OCI-LY3 (cell line): Measurements from ENCODE around the gene MAP3K2.

Experiments used
- H2AFZ ChIP-seq: fragments of 200-600, 300-600 bp; shearing (Covaris generic); 2 replicates; pipeline ENCODE4 v1.6.0; 2014; ENCODE audit warnings: antibody characterized with exemption, low read depth, low read length
- H3K27ac ChIP-seq: fragments of 200-600, 300-600 bp; sonication (generic); 2 replicates; pipeline ENCODE4 v1.5.1; 2014; ENCODE audit warnings: mild to moderate bottlenecking, low read length, moderate library complexity, mixed read lengths
- H3K27me3 ChIP-seq: fragments of 200-600, 300-600 bp; sonication (generic); 2 replicates; pipeline ENCODE4 v1.6.1; 2014; ENCODE audit warnings: low read depth, low read length, mixed read lengths
- H3K36me3 ChIP-seq: fragments of 200-600, 300-600 bp; sonication (generic); replicated peaks from 2 replicates; pipeline ENCODE3; 2014; ENCODE audit warnings: low read depth, low read length, mixed read lengths
- H3K4me1 ChIP-seq: fragments of 300-600, 200-600 bp; sonication (generic); 2 replicates; pipeline ENCODE4 v1.6.1; 2014; ENCODE audit warnings: low read length, mixed read lengths
- H3K4me2 ChIP-seq: fragments of 200-600, 300-600 bp; sonication (generic); 2 replicates; pipeline ENCODE4 v1.6.1; 2014; ENCODE audit warnings: low read length, mixed read lengths
- H3K4me3 ChIP-seq: fragments of 300-600, 200-600 bp; sonication (generic); 2 replicates; pipeline ENCODE4 v1.5.1; 2014; ENCODE audit warnings: antibody characterized with exemption, mild to moderate bottlenecking, low read length, moderate library complexity
- H3K79me2 ChIP-seq: fragments of 300-600, 200-600 bp; shearing (Covaris generic); 2 replicates; pipeline ENCODE4 v1.6.1; 2014; ENCODE audit warnings: mild to moderate bottlenecking, low read length, mixed read lengths
- H3K9ac ChIP-seq: fragments of 300-600, 200-600 bp; shearing (Covaris generic); 2 replicates; pipeline ENCODE4 v1.6.0; 2014; ENCODE audit warnings: mild to moderate bottlenecking, low read length, moderate library complexity
- H3K9me3 ChIP-seq: fragments of 200-600, 300-600 bp; shearing (Covaris generic); 2 replicates; pipeline ENCODE4 v1.6.1; 2014; ENCODE audit warnings: low read length, mixed read lengths; ENCODE audit not compliant: insufficient read depth
- H4K20me1 ChIP-seq: fragments of 200-600, 300-600 bp; sonication (generic); 2 replicates; pipeline ENCODE4 v1.6.1; 2016; ENCODE audit warnings: low read length, mixed read lengths; ENCODE audit not compliant: insufficient read depth
- CTCF ChIP-seq: fragments of 200-600, 300-600 bp; sonication (generic); IDR thresholded peaks from 2 replicates; pipeline ENCODE4 v1.5.1; 2014; ENCODE audit warnings: antibody characterized with exemption, low read length, low read depth
- EZH2phosphoT487 ChIP-seq: fragments of 200-600 bp; shearing (Covaris generic); IDR thresholded peaks from 2 replicates; pipeline ENCODE4 v1.6.1; 2018; ENCODE audit warnings: antibody characterized with exemption, mixed run types, low read depth

MAP3K2 gene

GRCh38 chr2:127358971-127359370 lies 28.8 kb downstream of the MAP3K2 start:
- H3K4me3 ChIP-seq: no peak overlapping the region
- peaks cover 85% of the 10 kb centered on the region for H4K20me1 ChIP-seq

GRCh38 chr2:127358044-127358443 lies 29.7 kb downstream of the MAP3K2 start:
- H3K9ac ChIP-seq: no peak overlapping the region
- H3K79me2 ChIP-seq: peaks cover 78% of the 10 kb centered on the region
- H3K9me3 ChIP-seq: no peaks in the 10 kb centered on the region
- H4K20me1 ChIP-seq: peaks cover 77% of the 10 kb centered on the region
- no peak overlapping the region for H3K27ac ChIP-seq
- no peak for TF ChIP-seq EZH2phosphoT487
- no peak for TF ChIP-seq CTCF
- H3K4me1 ChIP-seq: peaks cover 5% of the 10 kb centered on the region
- H2AFZ ChIP-seq: no peak overlapping the region
- no peak overlapping the region for H3K4me3 ChIP-seq
- no peak overlapping the region for H3K4me2 ChIP-seq
- no peaks in the 10 kb centered on the region for H3K27me3 ChIP-seq
- H3K36me3 ChIP-seq: no peaks in the 10 kb centered on the region

More at GRCh38 chr2:127358971-127359370, 28.8 kb downstream of the MAP3K2 start:
- H3K4me2 ChIP-seq: no peak overlapping the region
- peaks cover 5% of the 10 kb centered on the region for H3K4me1 ChIP-seq
- H3K27ac ChIP-seq: no peak overlapping the region
- no peaks in the 10 kb centered on the region for H3K27me3 ChIP-seq
- TF ChIP-seq CTCF (no peak), EZH2phosphoT487 (no peak)
- no peak overlapping the region for H2AFZ ChIP-seq
- peaks cover 87% of the 10 kb centered on the region for H3K79me2 ChIP-seq
- no peaks in the 10 kb centered on the region for H3K9me3 ChIP-seq
- H3K9ac ChIP-seq: no peak overlapping the region
- H3K36me3 ChIP-seq: no peaks in the 10 kb centered on the region

GRCh38 chr2:127357591-127357990 lies 30.2 kb downstream of the MAP3K2 start:
- TF ChIP-seq CTCF (no peak), EZH2phosphoT487 (no peak)
- Histone ChIP-seq H3K4me1 (peaks cover 5% of the 10 kb centered on the region), H3K36me3 (no peaks in the 10 kb centered on the region), H3K79me2 (peaks cover 74% of the 10 kb centered on the region), H3K9me3 (no peaks in the 10 kb centered on the region), H3K9ac (no peak overlapping the region), H3K27me3 (no peaks in the 10 kb centered on the region), H3K27ac (no peak overlapping the region), H4K20me1 (peaks cover 72% of the 10 kb centered on the region), H3K4me2 (no peak overlapping the region), H3K4me3 (no peak overlapping the region), H2AFZ (no peak overlapping the region)

GRCh38 chr2:127356531-127356930 lies 31.2 kb downstream of the MAP3K2 start:
- Histone ChIP-seq H3K36me3 (no peaks in the 10 kb centered on the region), H3K27me3 (no peaks in the 10 kb centered on the region), H4K20me1 (peaks cover 70% of the 10 kb centered on the region), H3K4me2 (no peak overlapping the region), H3K9me3 (no peaks in the 10 kb centered on the region), H2AFZ (no peak overlapping the region), H3K4me3 (no peak overlapping the region), H3K79me2 (peaks cover 71% of the 10 kb centered on the region), H3K4me1 (no peaks in the 10 kb centered on the region), H3K27ac (no peak overlapping the region), H3K9ac (no peak overlapping the region)
- no peak for TF ChIP-seq CTCF
- no peak for TF ChIP-seq EZH2phosphoT487
